MM.1S (cell line): ENCODE data around the gene PIGU.

ENCODE experiments used
- EZH2 ChIP-seq: fragments of 300-600 bp; sonication (generic); optimal IDR thresholded peaks from 2 replicates; pipeline ENCODE3; 2017; ENCODE audit warnings: low read depth, mild to moderate bottlenecking, antibody characterized with exemption, low read length, mixed read lengths
- EZH2phosphoT487 ChIP-seq: fragments of 300-600 bp; sonication (generic); IDR thresholded peaks from 2 replicates; pipeline ENCODE4 v1.6.1; 2018; ENCODE audit warnings: antibody characterized with exemption, low read length
- TF ChIP-seq, protein P1 (sequence below): fragments of 300-600 bp; sonication (generic); IDR thresholded peaks from 2 replicates; pipeline ENCODE4 v1.5.1; 2016; ENCODE audit warnings: antibody characterized with exemption, low read length, mixed read lengths

DNA sequence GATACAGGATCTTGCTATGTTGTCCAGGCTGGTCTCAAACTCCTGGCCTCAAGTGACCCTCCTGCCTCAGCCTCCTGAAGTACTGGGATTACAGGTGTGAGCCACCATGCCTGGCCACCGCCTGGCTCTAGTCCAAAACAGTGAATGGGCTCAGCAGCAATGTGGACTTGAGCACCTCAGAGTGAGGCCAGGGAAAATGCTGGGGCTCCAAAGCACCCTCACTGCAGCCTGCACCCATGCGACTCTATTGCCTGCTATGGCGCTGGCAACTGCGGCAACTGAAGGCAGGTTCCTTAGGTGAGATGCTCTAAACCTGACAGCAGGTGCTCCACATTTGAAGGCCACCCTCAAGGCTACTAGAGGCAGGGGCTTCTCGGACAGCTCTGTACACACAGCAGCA is 91.9 kb downstream of the PIGU start:
- TF ChIP-seq EZH2phosphoT487 = no peak
- TF ChIP-seq, protein P1, sequence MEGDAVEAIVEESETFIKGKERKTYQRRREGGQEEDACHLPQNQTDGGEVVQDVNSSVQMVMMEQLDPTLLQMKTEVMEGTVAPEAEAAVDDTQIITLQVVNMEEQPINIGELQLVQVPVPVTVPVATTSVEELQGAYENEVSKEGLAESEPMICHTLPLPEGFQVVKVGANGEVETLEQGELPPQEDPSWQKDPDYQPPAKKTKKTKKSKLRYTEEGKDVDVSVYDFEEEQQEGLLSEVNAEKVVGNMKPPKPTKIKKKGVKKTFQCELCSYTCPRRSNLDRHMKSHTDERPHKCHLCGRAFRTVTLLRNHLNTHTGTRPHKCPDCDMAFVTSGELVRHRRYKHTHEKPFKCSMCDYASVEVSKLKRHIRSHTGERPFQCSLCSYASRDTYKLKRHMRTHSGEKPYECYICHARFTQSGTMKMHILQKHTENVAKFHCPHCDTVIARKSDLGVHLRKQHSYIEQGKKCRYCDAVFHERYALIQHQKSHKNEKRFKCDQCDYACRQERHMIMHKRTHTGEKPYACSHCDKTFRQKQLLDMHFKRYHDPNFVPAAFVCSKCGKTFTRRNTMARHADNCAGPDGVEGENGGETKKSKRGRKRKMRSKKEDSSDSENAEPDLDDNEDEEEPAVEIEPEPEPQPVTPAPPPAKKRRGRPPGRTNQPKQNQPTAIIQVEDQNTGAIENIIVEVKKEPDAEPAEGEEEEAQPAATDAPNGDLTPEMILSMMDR = no peak
- TF ChIP-seq EZH2 = no peak
